ENCODE measurements around the gene SIGLEC8. TPM values are rescaled to one million over a fixed set of nuclear protein-coding genes. Genes with fewer than 3 reads are reported as not detected.

SIGLEC8 gene
- total RNA-seq, 4 donors from 2014 or later = 0.17 to 0.94 (median 0.38) TPM

DNA sequence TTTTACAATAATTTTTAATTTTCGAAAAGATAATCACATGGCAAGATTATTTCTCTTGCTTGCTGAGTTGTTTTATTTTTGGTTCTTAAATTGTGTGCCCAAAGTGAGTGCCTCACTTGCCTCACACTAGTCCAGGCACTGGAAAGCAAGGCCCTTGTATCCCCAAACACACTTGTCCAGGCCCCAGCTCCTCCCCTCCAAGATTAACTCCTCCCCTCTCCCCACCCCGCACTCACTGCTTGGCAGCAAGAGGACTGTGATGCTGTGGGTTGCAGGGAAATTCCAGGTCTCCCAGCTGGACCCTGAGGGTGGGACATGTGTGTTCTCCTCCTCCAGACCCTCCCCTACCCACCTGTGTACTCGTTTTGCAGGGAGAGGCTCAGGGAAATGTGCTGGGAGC lies 39.4 kb upstream of the SIGLEC8 start:
- TF ChIP-seq, protein P1, sequence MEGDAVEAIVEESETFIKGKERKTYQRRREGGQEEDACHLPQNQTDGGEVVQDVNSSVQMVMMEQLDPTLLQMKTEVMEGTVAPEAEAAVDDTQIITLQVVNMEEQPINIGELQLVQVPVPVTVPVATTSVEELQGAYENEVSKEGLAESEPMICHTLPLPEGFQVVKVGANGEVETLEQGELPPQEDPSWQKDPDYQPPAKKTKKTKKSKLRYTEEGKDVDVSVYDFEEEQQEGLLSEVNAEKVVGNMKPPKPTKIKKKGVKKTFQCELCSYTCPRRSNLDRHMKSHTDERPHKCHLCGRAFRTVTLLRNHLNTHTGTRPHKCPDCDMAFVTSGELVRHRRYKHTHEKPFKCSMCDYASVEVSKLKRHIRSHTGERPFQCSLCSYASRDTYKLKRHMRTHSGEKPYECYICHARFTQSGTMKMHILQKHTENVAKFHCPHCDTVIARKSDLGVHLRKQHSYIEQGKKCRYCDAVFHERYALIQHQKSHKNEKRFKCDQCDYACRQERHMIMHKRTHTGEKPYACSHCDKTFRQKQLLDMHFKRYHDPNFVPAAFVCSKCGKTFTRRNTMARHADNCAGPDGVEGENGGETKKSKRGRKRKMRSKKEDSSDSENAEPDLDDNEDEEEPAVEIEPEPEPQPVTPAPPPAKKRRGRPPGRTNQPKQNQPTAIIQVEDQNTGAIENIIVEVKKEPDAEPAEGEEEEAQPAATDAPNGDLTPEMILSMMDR (IDR thresholded peaks at IDR 0.05; ENCODE audit: low read depth) = no peak

DNA sequence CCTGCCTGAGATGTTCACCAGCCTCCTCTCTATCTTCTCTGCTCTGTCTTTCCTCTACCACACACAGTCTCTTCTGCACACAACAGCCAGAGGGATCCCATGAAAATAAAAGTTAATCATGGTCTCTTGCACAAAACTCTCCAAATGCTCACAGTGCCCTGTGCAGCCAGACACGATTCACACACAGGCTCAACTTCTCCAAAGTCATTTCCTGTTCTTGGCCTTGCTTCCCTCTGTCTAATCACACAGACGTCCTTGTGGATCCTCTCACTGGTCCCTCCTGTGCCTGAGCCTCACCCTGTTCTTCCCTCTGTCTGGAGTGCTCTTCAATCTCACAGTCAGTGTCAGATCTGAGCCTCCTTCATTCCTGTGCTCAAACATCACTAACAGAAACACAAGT lies 35.5 kb upstream of the SIGLEC8 start:
- TF ChIP-seq, protein P1 (IDR thresholded peaks at IDR 0.05; ENCODE audit: low read depth) = no peak

DNA sequence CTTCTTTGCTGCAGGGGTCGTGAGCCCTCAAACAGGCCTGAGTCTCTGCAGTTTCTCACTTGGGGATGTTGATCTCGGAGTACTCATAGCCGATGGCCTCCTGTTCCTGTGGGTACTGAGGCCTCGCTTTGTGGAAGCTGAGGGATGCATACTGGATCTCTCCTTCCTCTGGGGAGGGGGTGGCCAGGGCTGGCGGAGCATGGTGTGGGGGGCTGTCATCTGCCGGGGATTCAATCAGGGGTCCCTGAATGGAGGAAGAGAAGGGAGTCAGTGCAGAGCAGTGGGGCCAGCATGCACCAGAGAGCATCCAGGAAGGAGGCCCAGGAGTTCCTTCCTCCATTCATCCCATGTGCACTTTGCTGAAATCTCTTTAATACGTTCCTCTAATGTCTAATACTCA lies 33.3 kb upstream of the SIGLEC8 start:
- TF ChIP-seq, protein P1 (IDR thresholded peaks at IDR 0.05; ENCODE audit: low read depth) = no peak

DNA sequence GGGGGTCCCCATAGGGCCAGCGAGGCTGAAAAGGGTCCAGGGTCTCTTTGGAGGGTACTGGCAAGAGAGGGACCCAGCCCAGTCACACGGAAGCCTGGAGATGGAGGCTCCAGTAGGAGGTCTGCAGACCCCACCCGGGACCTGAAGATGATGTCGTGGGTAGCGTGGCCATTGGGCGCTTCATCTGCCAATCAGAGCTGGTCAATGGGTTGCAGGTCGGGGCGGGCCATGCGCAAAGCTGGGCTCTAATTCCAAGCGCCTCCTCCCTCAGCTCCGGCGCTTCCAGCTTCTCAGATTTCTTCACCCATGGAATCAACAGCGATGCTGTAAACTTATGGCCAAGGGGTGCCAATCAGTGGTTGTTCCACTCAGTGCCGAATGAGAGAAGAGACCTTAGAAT lies 32.4 kb upstream of the SIGLEC8 start:
- TF ChIP-seq, protein P1 (IDR thresholded peaks at IDR 0.05; ENCODE audit: low read depth) = no peak

DNA sequence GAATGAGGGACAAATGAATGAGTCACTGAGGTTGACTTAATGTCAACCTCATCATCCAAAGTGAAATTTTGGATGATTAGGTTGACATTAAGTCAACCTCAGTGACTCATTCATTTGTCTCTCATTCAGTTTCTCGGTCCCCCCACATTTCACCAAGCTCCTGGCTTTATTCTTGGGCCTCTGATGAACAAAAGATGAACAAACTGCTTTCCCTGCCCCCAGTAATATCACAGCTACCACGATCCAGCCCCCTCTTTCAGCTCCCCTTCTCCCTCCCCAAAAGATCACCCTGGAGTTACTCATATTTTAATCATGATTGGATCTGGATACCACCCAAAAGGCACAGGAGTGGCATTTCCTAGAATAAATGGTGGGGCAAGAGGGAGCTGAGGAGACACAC lies 30.9 kb upstream of the SIGLEC8 start:
- TF ChIP-seq, protein P1 (IDR thresholded peaks at IDR 0.05; ENCODE audit: low read depth) = no peak

DNA sequence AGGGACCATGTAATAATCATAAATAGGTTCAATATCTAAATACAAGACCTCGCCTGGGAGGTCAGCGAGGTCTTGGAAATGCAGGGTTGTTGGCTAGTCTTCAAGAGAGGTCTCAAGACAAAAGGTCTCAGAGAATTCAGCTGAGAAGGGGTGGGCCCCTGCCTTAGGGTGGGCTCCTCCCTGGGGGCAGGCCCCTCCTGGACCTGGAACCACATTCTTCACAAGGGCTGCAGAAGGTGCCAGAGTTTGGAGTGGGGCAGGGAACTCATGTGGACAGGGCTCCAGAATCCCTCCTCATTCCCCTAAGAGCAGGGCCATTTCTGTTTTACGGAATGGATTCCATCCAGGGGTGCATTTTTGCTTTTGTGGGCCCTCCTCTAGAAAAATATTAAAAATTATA lies 30.2 kb upstream of the SIGLEC8 start:
- TF ChIP-seq, protein P1 (IDR thresholded peaks at IDR 0.05; ENCODE audit: low read depth) = no peak

DNA sequence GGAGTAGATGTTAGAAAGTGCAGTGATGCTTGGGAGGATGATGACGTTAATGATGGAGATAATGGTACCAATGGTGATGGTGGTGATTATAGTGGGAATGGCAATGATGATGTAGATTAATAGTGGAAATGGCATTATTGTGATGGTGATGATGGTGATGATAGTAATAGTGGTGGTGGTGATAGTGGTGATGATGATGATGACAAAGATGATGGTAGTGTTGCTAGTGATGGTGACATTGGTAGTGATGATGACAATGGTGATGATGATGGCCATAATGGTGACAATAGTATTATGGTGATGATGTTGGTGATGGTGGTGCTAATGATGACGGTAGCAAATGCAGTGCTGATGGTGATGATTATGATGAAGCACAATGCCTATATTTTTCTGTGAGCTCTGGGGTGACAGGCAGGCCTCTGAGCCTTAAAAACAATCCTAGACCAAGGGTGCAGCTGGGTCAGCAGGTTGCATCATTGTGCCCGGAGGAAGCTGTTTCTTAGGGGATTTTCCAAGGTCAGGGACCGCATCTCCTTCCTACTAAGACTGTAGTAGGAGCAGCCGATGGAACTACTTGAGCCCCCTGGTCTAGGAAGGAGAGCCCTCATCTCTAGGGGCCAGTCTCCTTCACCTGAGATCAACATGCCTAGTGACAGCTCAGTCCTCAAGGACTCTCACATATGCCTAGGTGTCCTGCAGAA lies 27.9 kb upstream of the SIGLEC8 start:
- TF ChIP-seq, protein P1 (IDR thresholded peaks at IDR 0.05; ENCODE audit: low read depth) = no peak

Data from subcutaneous adipose tissue (tissue), 4 donors.